ENCODE results near the gene MAGED4. TPM values are rescaled to one million over a fixed set of nuclear protein-coding genes. Genes with fewer than 3 reads are reported as not detected.

MAGED4 gene, protein sequence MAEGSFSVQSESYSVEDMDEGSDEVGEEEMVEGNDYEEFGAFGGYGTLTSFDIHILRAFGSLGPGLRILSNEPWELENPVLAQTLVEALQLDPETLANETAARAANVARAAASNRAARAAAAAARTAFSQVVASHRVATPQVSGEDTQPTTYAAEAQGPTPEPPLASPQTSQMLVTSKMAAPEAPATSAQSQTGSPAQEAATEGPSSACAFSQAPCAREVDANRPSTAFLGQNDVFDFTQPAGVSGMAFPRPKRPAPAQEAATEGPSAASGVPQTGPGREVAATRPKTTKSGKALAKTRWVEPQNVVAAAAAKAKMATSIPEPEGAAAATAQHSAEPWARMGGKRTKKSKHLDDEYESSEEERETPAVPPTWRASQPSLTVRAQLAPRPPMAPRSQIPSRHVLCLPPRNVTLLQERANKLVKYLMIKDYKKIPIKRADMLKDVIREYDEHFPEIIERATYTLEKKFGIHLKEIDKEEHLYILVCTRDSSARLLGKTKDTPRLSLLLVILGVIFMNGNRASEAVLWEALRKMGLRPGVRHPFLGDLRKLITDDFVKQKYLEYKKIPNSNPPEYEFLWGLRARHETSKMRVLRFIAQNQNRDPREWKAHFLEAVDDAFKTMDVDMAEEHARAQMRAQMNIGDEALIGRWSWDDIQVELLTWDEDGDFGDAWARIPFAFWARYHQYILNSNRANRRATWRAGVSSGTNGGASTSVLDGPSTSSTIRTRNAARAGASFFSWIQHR
- 53.2 and 60.0 TPM in 2 replicates for total RNA-seq

GRCh38 chrX:52184440-52185077 is at the start of gene MAGED4:
MAGED4 (plus strand) TSS chrX:52184888; CDS start chrX:52185923, 1,035 bp downstream.

Other genes with a start within 250 kb of the MAGED4 start
- gene MAGED4B, start 115.7 kb upstream of the MAGED4 start, total RNA-seq = 31.4 and 48.5 TPM in 2 replicates
- not detected in 2 replicates for gene XAGE2, start 184.1 kb downstream of the MAGED4 start, total RNA-seq

Data from smooth muscle cell of the pulmonary artery (primary cell).